Caco-2 (cell line): Measurements from ENCODE around the gene PDGFA. TPM values are rescaled to one million over a fixed set of nuclear protein-coding genes. Genes with fewer than 3 reads are reported as not detected.

Source experiments
- BruUV-seq: library from RNA; stranded (reverse); fragments of 400-500 nt; replicated peaks from 2 replicates; lab custom pipeline; 2021; lab: Mats Ljungman, UMichigan
- CTCF ChIA-PET: fragments of 300-600 bp; sonication (Branson Sonifier 250); formaldehyde crosslinking; loops from one replicate; lab custom pipeline; 2022; ENCODE audit warnings: antibody characterized with exemption; lab: Charles Lee
- POLR2A ChIA-PET: fragments of 300-600 bp; sonication (Branson Sonifier 250); formaldehyde crosslinking; loops from one replicate; lab custom pipeline; 2022; ENCODE audit warnings: antibody characterized with exemption; lab: Charles Lee
- DNase-seq, 2 experiments: peaks; one replicate each; pipeline versions ENCODE4 v3.0.0 to v3.0.0-alpha.2; 2020 to 2022
- H3K27me3 ChIP-seq: replicated peaks from 2 replicates; pipeline ENCODE4 v1.6.0; 2011; ENCODE audit warnings: low read length; ENCODE audit not compliant: control insufficient read depth, insufficient read depth
- H3K36me3 ChIP-seq: 2 replicates; pipeline ENCODE4 v1.5.1; 2011; ENCODE audit warnings: low read length; ENCODE audit not compliant: control insufficient read depth, insufficient read depth
- H3K4me1 ChIP-seq: fragments of 250-450 bp; sonication (Bioruptor Pico); 2 replicates; pipeline ENCODE4 v1.5.1; 2020; ENCODE audit warnings: mild to moderate bottlenecking
- H3K4me3 ChIP-seq: 2 replicates; pipeline ENCODE4 v1.5.1; 2011; ENCODE audit warnings: low read depth, mild to moderate bottlenecking, control low read depth, low read length
- H3K9me3 ChIP-seq: fragments of 250-450 bp; sonication (Bioruptor Pico); 2 replicates; pipeline ENCODE4 v1.5.1; 2020; ENCODE audit warnings: mild to moderate bottlenecking, moderate library complexity
- H3K27ac Mint-ChIP-seq: one replicate; pipeline ENCODE4 v1.8.0; 2022; ENCODE audit warnings: mixed read lengths; ENCODE audit not compliant: unreplicated experiment
- H3K27me3 Mint-ChIP-seq: one replicate; pipeline ENCODE4 v1.8.0; 2022; ENCODE audit warnings: mixed read lengths; ENCODE audit not compliant: insufficient read depth, unreplicated experiment
- H3K36me3 Mint-ChIP-seq: one replicate; pipeline ENCODE4 v1.8.0; 2022; ENCODE audit warnings: mild to moderate bottlenecking, mixed read lengths; ENCODE audit not compliant: insufficient read depth, unreplicated experiment
- H3K4me1 Mint-ChIP-seq: one replicate; pipeline ENCODE4 v1.8.0; 2022; ENCODE audit warnings: low read depth, mixed read lengths; ENCODE audit not compliant: unreplicated experiment
- H3K4me3 Mint-ChIP-seq: one replicate; pipeline ENCODE4 v1.8.0; 2022; ENCODE audit warnings: mild to moderate bottlenecking, moderate library complexity, mixed read lengths; ENCODE audit not compliant: unreplicated experiment
- H3K9me3 Mint-ChIP-seq: one replicate; pipeline ENCODE4 v1.8.0; 2022; ENCODE audit warnings: mixed read lengths; ENCODE audit not compliant: unreplicated experiment
- CTCF ChIP-seq, 2 experiments: fragments of 200-600 bp in 1 of 2; IDR thresholded peaks; 1 replicate in 1 of 2; 2 replicates in 1 of 2; pipeline versions ENCODE4 v1.5.1 to v1.8.0; 2011 to 2022; ENCODE audit warnings: antibody characterized with exemption in 1 of 2, control low read depth in 1 of 2, inconsistent platforms in 1 of 2, low read depth in 1 of 2, low read length in 1 of 2, mild to moderate bottlenecking in 1 of 2, moderate library complexity in 1 of 2; ENCODE audit not compliant: insufficient read depth in 1 of 2, severe bottlenecking in 1 of 2, unreplicated experiment in 1 of 2
- intact Hi-C: fragments of 100-400 bp; cut with micrococcal nuclease; formaldehyde crosslinking; loops from one replicate; pipeline ENCODE4 v1.10.0; 2022; ENCODE audit not compliant: unreplicated experiment
- total RNA-seq: library from RNA; stranded (reverse); gene quantifications from 2 replicates; pipeline ENCODE4 v1.2.3, GENCODE V29; 2022

PDGFA gene
- total RNA-seq, 1 experiment from 2014 or later = 78.5 TPM

GRCh38 chr7:540997-541396 is 21.4 kb upstream of the PDGFA start:
- Mint-ChIP-seq H3K9me3 (no peaks in the 10 kb centered on the region), H3K27ac (peak overlapping the region; percentile 97), H3K4me1 (peaks cover 34% of the 10 kb centered on the region), H3K4me3 (no peak overlapping the region), H3K36me3 (peaks cover 6% of the 10 kb centered on the region), H3K27me3 (no peaks in the 10 kb centered on the region)
- ChIA-PET CTCF (no interaction called here), POLR2A (no interaction called here)
- Histone ChIP-seq H3K9me3 (no peaks in the 10 kb centered on the region), H3K4me1 (peaks cover 47% of the 10 kb centered on the region), H3K4me3 (no peak overlapping the region), H3K36me3 (no peaks in the 10 kb centered on the region; the same call in 1 of the 2 replicates), H3K27me3 (no peaks in the 10 kb centered on the region)
- no peak for DNase-seq
- intact Hi-C loops = no loop called here
- no TSS peak for BruUV-seq
- no peak for TF ChIP-seq CTCF (IDR thresholded peaks at IDR 0.05; ENCODE audit: insufficient read depth in 1 of 2, low read depth in 1 of 2, low read length in 1 of 2, severe bottlenecking in 1 of 2, unreplicated experiment in 1 of 2)

DNA sequence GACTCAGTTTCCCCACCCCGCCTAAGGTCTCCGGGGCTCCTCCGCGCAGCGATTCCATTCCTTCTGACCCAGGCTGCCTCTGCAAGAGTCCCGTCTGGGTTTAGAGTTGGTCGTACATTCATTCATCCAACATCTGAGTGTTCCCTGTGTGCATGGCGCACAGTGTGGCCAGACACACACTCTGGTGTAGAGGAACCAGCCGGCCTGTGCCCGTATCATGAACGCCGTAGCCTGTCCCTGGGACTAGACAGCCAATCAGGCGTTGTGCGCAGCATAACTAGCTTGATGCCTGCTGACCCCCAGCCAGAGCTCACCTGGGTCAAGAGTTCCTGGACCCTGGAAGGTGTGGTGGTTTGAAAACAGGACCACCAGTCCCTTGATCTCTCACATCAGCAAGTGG is 20.9 kb upstream of the PDGFA start:
- POLR2A ChIA-PET = no interaction called here

GRCh38 chr7:539731-540411 is 20.2 kb upstream of the PDGFA start:
- Histone ChIP-seq H3K4me3 (no peak overlapping the region), H3K9me3 (no peaks in the 10 kb centered on the region), H3K4me1 (peaks cover 47% of the 10 kb centered on the region), H3K27me3 (no peaks in the 10 kb centered on the region), H3K36me3 (no peaks in the 10 kb centered on the region; the same call in 1 of the 2 replicates)
- H3K27me3 Mint-ChIP-seq = no peaks in the 10 kb centered on the region
- no TSS peak for BruUV-seq
- no peak for TF ChIP-seq CTCF (IDR thresholded peaks at IDR 0.05; ENCODE audit: insufficient read depth in 1 of 2, low read depth in 1 of 2, low read length in 1 of 2, severe bottlenecking in 1 of 2, unreplicated experiment in 1 of 2)
- peaks cover 34% of the 10 kb centered on the region for H3K4me1 Mint-ChIP-seq
- intact Hi-C loops = loop anchor here (2.0 kb wide), 3 partner anchors 19 to 187 kb away; partner anchors contain the start of genes DNAAF5 and PRKAR1B
- H3K27ac Mint-ChIP-seq = peak overlapping the region; percentile 97
- peak overlapping the region; percentile 68 for H3K4me3 Mint-ChIP-seq
- H3K36me3 Mint-ChIP-seq = peaks cover 6% of the 10 kb centered on the region
- CTCF ChIA-PET = interaction anchor here (1.8 kb wide), 1 partner anchor 20 kb away, joined by 4 read pairs; the partner anchor contains the start of gene PDGFA
- POLR2A ChIA-PET = interaction anchor here (1.0 kb wide), 1 partner anchor 36 kb away, joined by 4 read pairs; no protein-coding TSS in a partner anchor
- H3K9me3 Mint-ChIP-seq = no peaks in the 10 kb centered on the region
- DNase-seq = peak; percentile 93 to 98

More for the DNA sequence above, 20.9 kb upstream of the PDGFA start:
- H3K4me3 ChIP-seq = no peak overlapping the region
- H3K4me1 ChIP-seq = peaks cover 47% of the 10 kb centered on the region
- H3K4me1 Mint-ChIP-seq = peaks cover 34% of the 10 kb centered on the region
- H3K27me3 ChIP-seq = no peaks in the 10 kb centered on the region
- no peaks in the 10 kb centered on the region for H3K9me3 ChIP-seq
- CTCF ChIA-PET = no interaction called here
- no peaks in the 10 kb centered on the region; the same call in 1 of the 2 replicates for H3K36me3 ChIP-seq
- H3K27ac Mint-ChIP-seq = peak overlapping the region; percentile 97
- H3K36me3 Mint-ChIP-seq = peaks cover 6% of the 10 kb centered on the region
- H3K27me3 Mint-ChIP-seq = no peaks in the 10 kb centered on the region
- H3K4me3 Mint-ChIP-seq = no peak overlapping the region
- no TSS peak for BruUV-seq
- no peak for DNase-seq
- no peak for TF ChIP-seq CTCF (IDR thresholded peaks at IDR 0.05; ENCODE audit: insufficient read depth in 1 of 2, low read depth in 1 of 2, low read length in 1 of 2, severe bottlenecking in 1 of 2, unreplicated experiment in 1 of 2)
- H3K9me3 Mint-ChIP-seq = no peaks in the 10 kb centered on the region
- intact Hi-C loops = no loop called here
